ENCODE results near the gene ATR. TPM values are rescaled to one million over a fixed set of nuclear protein-coding genes. Genes with fewer than 3 reads are reported as not detected.

ATR gene
- polyA plus RNA-seq, 1 donor (not counting 4 experiments of a cell fraction or from before 2014, with no cell fraction given), result 30.8 TPM

- Histone ChIP-seq H3K4me3 (ENCODE audit: control insufficient read depth in 2 of 3, extremely low read depth in 1 of 3, insufficient read depth in 2 of 3, low read depth in 1 of 3, low read length in 3 of 3) (no peak overlapping the region), H3K79me2 (ENCODE audit: control insufficient read depth, insufficient read depth, low read length) (no peaks in the 10 kb centered on the region), H3K27me3 (ENCODE audit: control insufficient read depth, extremely low read depth, insufficient read depth, low read length) (no peaks in the 10 kb centered on the region), H3K9ac (ENCODE audit: control insufficient read depth, extremely low read depth, insufficient read depth, low read length) (no peak overlapping the region), H3K27ac (ENCODE audit: control insufficient read depth, insufficient read depth, low read length) (no peak overlapping the region), H2AFZ (ENCODE audit: control insufficient read depth, low read length) (no peak overlapping the region), H4K20me1 (ENCODE audit: control insufficient read depth, extremely low read depth, insufficient read depth, low read length) (no peaks in the 10 kb centered on the region), H3K36me3 (ENCODE audit: control insufficient read depth in 2 of 2, extremely low read depth in 1 of 2, insufficient read depth in 2 of 2, low read length in 2 of 2) (peaks cover 4 to 9% of the 10 kb centered on the region in 2 experiments), H3K4me1 (ENCODE audit: control insufficient read depth, extremely low read depth, insufficient read depth, low read length) (no peaks in the 10 kb centered on the region), H3K4me2 (ENCODE audit: control insufficient read depth, extremely low read depth, insufficient read depth, low read depth, low read length) (no peak overlapping the region), H3K9me3 (ENCODE audit: control insufficient read depth, low read depth, low read length) (no peaks in the 10 kb centered on the region), H3K9me1 (ENCODE audit: control insufficient read depth, extremely low read depth, insufficient read depth, low read length) (no peaks in the 10 kb centered on the region)
- FAIRE-seq (no peak), DNase-seq (ENCODE audit: low read depth, low spot score) (no peak)
- no peak for TF ChIP-seq EZH2 (IDR thresholded peaks at IDR 0.05; ENCODE audit: low read length)
- dilution Hi-C loops (cut with MboI; ENCODE audit: extremely low pct_ligation_motif_present, low sequenced_read_pairs), result no loop called here
Observed at GRCh38 chr3:142530296-142530695, 48.2 kb downstream of the ATR start.

DNA sequence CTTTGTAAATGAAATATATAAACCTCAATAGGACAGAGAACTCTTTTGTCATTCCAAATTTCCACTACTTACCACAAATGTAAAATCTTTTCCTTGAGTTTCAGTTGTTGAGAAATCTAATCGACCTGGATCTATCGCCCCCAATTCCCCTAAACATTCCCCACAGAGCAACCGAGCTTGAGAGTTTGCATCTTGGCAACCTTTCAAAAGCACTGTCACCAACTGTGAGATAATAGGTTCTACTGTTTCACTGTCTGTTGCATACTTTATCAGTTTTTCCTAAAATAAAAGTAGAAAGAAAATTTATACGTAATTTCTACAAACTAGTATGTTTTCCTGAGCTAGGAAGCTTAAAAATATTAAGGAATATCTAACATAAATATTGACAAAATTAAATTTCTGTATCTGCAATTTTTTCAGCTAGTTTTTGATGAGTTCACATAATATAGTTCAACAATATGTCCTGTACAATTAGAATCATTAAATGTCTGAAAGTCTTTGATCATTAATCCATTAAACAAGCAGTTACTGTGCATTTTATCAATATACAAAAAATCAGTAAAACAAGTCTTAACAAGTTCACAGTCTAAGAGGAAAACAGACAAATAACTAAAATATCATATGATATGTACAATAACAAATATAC, 54.5 kb downstream of the ATR start:
- Histone ChIP-seq H3K79me2 (ENCODE audit: control insufficient read depth, insufficient read depth, low read length) (no peaks in the 10 kb centered on the region), H2AFZ (ENCODE audit: control insufficient read depth, low read length) (no peak overlapping the region), H3K27me3 (ENCODE audit: control insufficient read depth, extremely low read depth, insufficient read depth, low read length) (no peaks in the 10 kb centered on the region), H4K20me1 (ENCODE audit: control insufficient read depth, extremely low read depth, insufficient read depth, low read length) (no peaks in the 10 kb centered on the region), H3K36me3 (ENCODE audit: control insufficient read depth in 2 of 2, extremely low read depth in 1 of 2, insufficient read depth in 2 of 2, low read length in 2 of 2) (peaks cover 1 to 13% of the 10 kb centered on the region in 2 experiments), H3K9ac (ENCODE audit: control insufficient read depth, extremely low read depth, insufficient read depth, low read length) (no peak overlapping the region), H3K9me1 (ENCODE audit: control insufficient read depth, extremely low read depth, insufficient read depth, low read length) (no peaks in the 10 kb centered on the region), H3K4me1 (ENCODE audit: control insufficient read depth, extremely low read depth, insufficient read depth, low read length) (no peaks in the 10 kb centered on the region), H3K9me3 (ENCODE audit: control insufficient read depth, low read depth, low read length) (no peaks in the 10 kb centered on the region), H3K4me3 (ENCODE audit: control insufficient read depth in 2 of 3, extremely low read depth in 1 of 3, insufficient read depth in 2 of 3, low read depth in 1 of 3, low read length in 3 of 3) (no peak overlapping the region), H3K4me2 (ENCODE audit: control insufficient read depth, extremely low read depth, insufficient read depth, low read depth, low read length) (no peak overlapping the region), H3K27ac (ENCODE audit: control insufficient read depth, insufficient read depth, low read length) (no peak overlapping the region)
- FAIRE-seq (no peak), DNase-seq (ENCODE audit: low read depth, low spot score) (no peak)
- dilution Hi-C loops (cut with MboI; ENCODE audit: extremely low pct_ligation_motif_present, low sequenced_read_pairs), result no loop called here
- no peak for TF ChIP-seq EZH2 (IDR thresholded peaks at IDR 0.05; ENCODE audit: low read length)
- TF ChIP-seq, protein P1, sequence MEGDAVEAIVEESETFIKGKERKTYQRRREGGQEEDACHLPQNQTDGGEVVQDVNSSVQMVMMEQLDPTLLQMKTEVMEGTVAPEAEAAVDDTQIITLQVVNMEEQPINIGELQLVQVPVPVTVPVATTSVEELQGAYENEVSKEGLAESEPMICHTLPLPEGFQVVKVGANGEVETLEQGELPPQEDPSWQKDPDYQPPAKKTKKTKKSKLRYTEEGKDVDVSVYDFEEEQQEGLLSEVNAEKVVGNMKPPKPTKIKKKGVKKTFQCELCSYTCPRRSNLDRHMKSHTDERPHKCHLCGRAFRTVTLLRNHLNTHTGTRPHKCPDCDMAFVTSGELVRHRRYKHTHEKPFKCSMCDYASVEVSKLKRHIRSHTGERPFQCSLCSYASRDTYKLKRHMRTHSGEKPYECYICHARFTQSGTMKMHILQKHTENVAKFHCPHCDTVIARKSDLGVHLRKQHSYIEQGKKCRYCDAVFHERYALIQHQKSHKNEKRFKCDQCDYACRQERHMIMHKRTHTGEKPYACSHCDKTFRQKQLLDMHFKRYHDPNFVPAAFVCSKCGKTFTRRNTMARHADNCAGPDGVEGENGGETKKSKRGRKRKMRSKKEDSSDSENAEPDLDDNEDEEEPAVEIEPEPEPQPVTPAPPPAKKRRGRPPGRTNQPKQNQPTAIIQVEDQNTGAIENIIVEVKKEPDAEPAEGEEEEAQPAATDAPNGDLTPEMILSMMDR (optimal IDR thresholded peaks at IDR 0.05 in 1 of 3, IDR thresholded peaks at IDR 0.05 in 1 of 3, conservative IDR thresholded peaks at IDR 0.05 in 1 of 3; ENCODE audit: extremely low read depth in 1 of 3, insufficient read depth in 2 of 3, low read length in 3 of 3), result no peak

DNA sequence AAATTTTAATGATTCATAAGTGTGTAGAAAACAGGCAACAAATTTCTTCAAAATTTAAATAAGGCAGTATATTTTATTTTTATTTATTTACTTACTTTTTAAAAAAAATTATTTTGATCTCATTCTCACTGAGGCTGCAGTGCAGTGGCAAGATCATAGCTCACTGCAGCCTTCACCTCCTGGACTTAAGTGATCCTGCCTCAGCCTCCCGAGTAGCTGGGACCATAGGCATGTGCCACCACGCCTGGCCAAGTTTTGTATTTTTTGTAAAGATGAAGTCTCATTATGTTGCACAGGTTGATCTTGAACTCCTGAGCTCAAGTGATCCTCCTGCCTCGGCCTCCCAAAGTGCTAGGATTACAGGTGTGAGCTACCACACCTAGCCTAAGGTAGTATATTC, 69.5 kb downstream of the ATR start:
- Histone ChIP-seq H3K4me2 (ENCODE audit: control insufficient read depth, extremely low read depth, insufficient read depth, low read depth, low read length) (no peak overlapping the region), H4K20me1 (ENCODE audit: control insufficient read depth, extremely low read depth, insufficient read depth, low read length) (no peaks in the 10 kb centered on the region), H3K9ac (ENCODE audit: control insufficient read depth, extremely low read depth, insufficient read depth, low read length) (no peak overlapping the region), H3K36me3 (ENCODE audit: control insufficient read depth in 2 of 2, extremely low read depth in 1 of 2, insufficient read depth in 2 of 2, low read length in 2 of 2) (peaks cover 2 to 9% of the 10 kb centered on the region in 2 experiments), H3K9me3 (ENCODE audit: control insufficient read depth, low read depth, low read length) (no peaks in the 10 kb centered on the region), H3K4me1 (ENCODE audit: control insufficient read depth, extremely low read depth, insufficient read depth, low read length) (no peaks in the 10 kb centered on the region), H3K4me3 (ENCODE audit: control insufficient read depth in 2 of 3, extremely low read depth in 1 of 3, insufficient read depth in 2 of 3, low read depth in 1 of 3, low read length in 3 of 3) (no peak overlapping the region), H3K79me2 (ENCODE audit: control insufficient read depth, insufficient read depth, low read length) (no peaks in the 10 kb centered on the region), H3K27ac (ENCODE audit: control insufficient read depth, insufficient read depth, low read length) (no peak overlapping the region), H3K27me3 (ENCODE audit: control insufficient read depth, extremely low read depth, insufficient read depth, low read length) (no peaks in the 10 kb centered on the region), H3K9me1 (ENCODE audit: control insufficient read depth, extremely low read depth, insufficient read depth, low read length) (no peaks in the 10 kb centered on the region), H2AFZ (ENCODE audit: control insufficient read depth, low read length) (no peak overlapping the region)
- no peak for TF ChIP-seq EZH2 (IDR thresholded peaks at IDR 0.05; ENCODE audit: low read length)
- TF ChIP-seq, protein P1 (optimal IDR thresholded peaks at IDR 0.05 in 1 of 3, IDR thresholded peaks at IDR 0.05 in 1 of 3, conservative IDR thresholded peaks at IDR 0.05 in 1 of 3; ENCODE audit: extremely low read depth in 1 of 3, insufficient read depth in 2 of 3, low read length in 3 of 3), result no peak
- dilution Hi-C loops (cut with MboI; ENCODE audit: extremely low pct_ligation_motif_present, low sequenced_read_pairs), result no loop called here
- FAIRE-seq (no peak), DNase-seq (ENCODE audit: low read depth, low spot score) (no peak)
